CD14-positive monocyte (primary cell): ENCODE measurements around the gene ARFGEF3. TPM values are rescaled to one million over a fixed set of nuclear protein-coding genes. Genes with fewer than 3 reads are reported as not detected.

Experiments used
- DNase-seq, 3 donors: peaks; one replicate each; pipeline ENCODE4 v3.0.0-alpha.2; 2011 to 2022
- H2AFZ ChIP-seq: 2 replicates; pipeline ENCODE4 v1.6.0; 2012; ENCODE audit warnings: mild to moderate bottlenecking, low read depth, low read length, inconsistent platforms; ENCODE audit not compliant: insufficient read depth, poor library complexity, severe bottlenecking
- H3K27ac ChIP-seq, 2 donors: 1 replicate in 1 of 2; 2 replicates in 1 of 2; pipeline ENCODE4 v1.5.1; 2012 to 2013; ENCODE audit warnings: low read length in 2 of 2, control low read depth in 1 of 2, inconsistent platforms in 1 of 2, low read depth in 1 of 2, mild to moderate bottlenecking in 1 of 2
- H3K27me3 ChIP-seq, 2 donors: one replicate each; pipeline versions ENCODE4 v1.6.0 to v1.6.1; 2011 to 2013; ENCODE audit warnings: low read length in 2 of 2; ENCODE audit not compliant: control insufficient read depth in 2 of 2, insufficient read depth in 2 of 2
- H3K36me3 ChIP-seq, 2 donors: replicated peaks in 1 of 2; 1 replicate in 1 of 2; 2 replicates in 1 of 2; pipeline versions ENCODE4 v1.5.1 to v1.6.1; 2012 to 2013; ENCODE audit warnings: low read length in 2 of 2, control low read depth in 1 of 2, inconsistent platforms in 1 of 2, mild to moderate bottlenecking in 1 of 2; ENCODE audit not compliant: insufficient read depth in 2 of 2, control insufficient read depth in 1 of 2
- H3K4me1 ChIP-seq, 2 donors: 1 replicate in 1 of 2; 2 replicates in 1 of 2; pipeline versions ENCODE4 v1.5.1 to v1.6.1; 2012 to 2013; ENCODE audit warnings: low read length in 2 of 2, control low read depth in 1 of 2, inconsistent platforms in 1 of 2, mild to moderate bottlenecking in 1 of 2, moderate library complexity in 1 of 2; ENCODE audit not compliant: insufficient read depth in 2 of 2, control insufficient read depth in 1 of 2
- H3K4me2 ChIP-seq: replicated peaks from 2 replicates; pipeline ENCODE3; 2012; ENCODE audit warnings: low read length, moderate library complexity, mild to moderate bottlenecking; ENCODE audit not compliant: poor library complexity, severe bottlenecking; ENCODE audit errors: extremely low read depth
- H3K4me3 ChIP-seq, 3 experiments: fragments of 200-600 bp in 1 of 3; sonication (generic) in 1 of 3; replicated peaks in 1 of 3; 1 replicate in 2 of 3; 2 replicates in 1 of 3; pipeline ENCODE4 v1.5.1; 2011 to 2013; ENCODE audit warnings: low read length in 3 of 3, mild to moderate bottlenecking in 3 of 3, control low read depth in 2 of 3, low read depth in 2 of 3, inconsistent platforms in 1 of 3, moderate library complexity in 1 of 3
- H3K79me2 ChIP-seq: 2 replicates; pipeline ENCODE4 v1.6.0; 2012; ENCODE audit warnings: mild to moderate bottlenecking, control low read depth, inconsistent platforms, low read length, moderate library complexity; ENCODE audit not compliant: insufficient read depth
- H3K9ac ChIP-seq: 2 replicates; pipeline ENCODE4 v1.6.0; 2017; ENCODE audit warnings: low read length, mild to moderate bottlenecking; ENCODE audit not compliant: insufficient read depth, poor library complexity, severe bottlenecking
- H3K9me3 ChIP-seq, 2 donors: replicated peaks in 1 of 2; 1 replicate in 1 of 2; 2 replicates in 1 of 2; pipeline versions ENCODE4 v1.5.1 to v1.6.1; 2012 to 2013; ENCODE audit warnings: low read length in 2 of 2, control low read depth in 1 of 2; ENCODE audit not compliant: control insufficient read depth in 1 of 2, insufficient read depth in 1 of 2
- H4K20me1 ChIP-seq: 2 replicates; pipeline ENCODE4 v1.6.0; 2012; ENCODE audit warnings: mild to moderate bottlenecking, low read length, control low read depth, moderate library complexity; ENCODE audit not compliant: insufficient read depth
- H3K27ac Mint-ChIP-seq, 7 donors: one replicate each; pipeline ENCODE4 v1.8.0; 2020; ENCODE audit warnings: mild to moderate bottlenecking in 7 of 7, mixed read lengths in 7 of 7, moderate library complexity in 6 of 7, inconsistent platforms in 2 of 7
- H3K27me3 Mint-ChIP-seq, 3 donors: one replicate each; pipeline ENCODE4 v1.8.0; 2021 to 2022; ENCODE audit warnings: low read depth in 3 of 3, mild to moderate bottlenecking in 3 of 3, mixed read lengths in 3 of 3, moderate library complexity in 3 of 3, inconsistent platforms in 1 of 3
- H3K36me3 Mint-ChIP-seq, 2 donors: one replicate each; pipeline ENCODE4 v1.8.0; 2020; ENCODE audit warnings: mixed read lengths in 2 of 2, inconsistent platforms in 1 of 2, mild to moderate bottlenecking in 1 of 2
- H3K4me1 Mint-ChIP-seq: one replicate; pipeline ENCODE4 v1.8.0; 2020; ENCODE audit warnings: mild to moderate bottlenecking, mixed read lengths
- H3K4me3 Mint-ChIP-seq, 2 donors: one replicate each; pipeline ENCODE4 v1.8.0; 2020; ENCODE audit warnings: mild to moderate bottlenecking in 2 of 2, mixed read lengths in 2 of 2, moderate library complexity in 1 of 2
- H3K9me3 Mint-ChIP-seq, 7 donors: one replicate each; pipeline ENCODE4 v1.8.0; 2020 to 2022; ENCODE audit warnings: mixed read lengths in 7 of 7, mild to moderate bottlenecking in 6 of 7, moderate library complexity in 6 of 7, inconsistent platforms in 2 of 7
- WGBS: methylation state at CpG from one replicate; pipeline ENCODE4 v1.1.5; 2013; ENCODE audit warnings: missing lambda C conversion rate; ENCODE audit not compliant: insufficient coverage; 5-methylcytosine and 5-hydroxymethylcytosine counted together
- intact Hi-C, 2 donors: fragments of 100-400 bp; cut with micrococcal nuclease; formaldehyde crosslinking; loops; one replicate each; pipeline versions ENCODE4 v1.15.0 to v1.15.1; 2023
- polyA plus RNA-seq, 3 donors: library from polyadenylated mRNA; depleted of rRNA in 1 of 3; unstranded in 2 of 3; stranded (reverse) in 1 of 3; fragments of 300-500 nt in 2 of 3; fragments of >200 nt in 1 of 3; fragmentation: Illumina TruSeq in 2 of 3; gene quantifications; 1 replicate in 2 of 3; 2 replicates in 1 of 3; pipeline ENCODE4 v1.2.3, GENCODE V29; 2012 to 2021
- TF ChIP-seq, protein P1 (sequence below): fragments of 200-600 bp; IDR thresholded peaks from one replicate; pipeline ENCODE4 v1.8.0; 2022; ENCODE audit warnings: antibody characterized with exemption, mild to moderate bottlenecking

Gene ARFGEF3
- polyA plus RNA-seq, 3 donors, result not detected

DNA sequence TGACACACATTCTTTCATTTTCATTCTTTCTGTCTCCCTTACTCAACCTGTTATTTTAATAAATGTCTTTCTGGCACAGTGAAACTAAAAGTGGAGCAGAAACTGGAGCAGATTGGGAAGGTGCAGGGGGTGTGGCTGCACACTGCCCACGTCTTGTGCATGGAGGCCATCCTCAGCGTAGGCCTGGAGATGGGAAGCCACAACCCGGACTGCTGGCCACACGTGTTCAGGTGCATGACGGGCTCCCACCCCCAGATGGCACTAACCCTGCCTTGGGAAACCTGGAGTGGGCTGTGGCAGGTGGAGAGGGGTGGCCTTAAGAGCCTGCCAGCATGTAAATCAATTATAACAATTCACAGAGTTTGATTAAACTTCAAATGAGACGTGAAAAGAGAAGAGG, 128.0 kb downstream of the ARFGEF3 start:
- intact Hi-C loops, result loop anchor here in 1 of 2 donors (5.0 kb wide), 1 partner anchor 172 kb away; no protein-coding TSS in a partner anchor
- Mint-ChIP-seq H3K27me3 (peaks cover 0 to 6% (median 3%) of the 10 kb centered on the region in 3 donors), H3K9me3 (no peaks in the 10 kb centered on the region)

DNA sequence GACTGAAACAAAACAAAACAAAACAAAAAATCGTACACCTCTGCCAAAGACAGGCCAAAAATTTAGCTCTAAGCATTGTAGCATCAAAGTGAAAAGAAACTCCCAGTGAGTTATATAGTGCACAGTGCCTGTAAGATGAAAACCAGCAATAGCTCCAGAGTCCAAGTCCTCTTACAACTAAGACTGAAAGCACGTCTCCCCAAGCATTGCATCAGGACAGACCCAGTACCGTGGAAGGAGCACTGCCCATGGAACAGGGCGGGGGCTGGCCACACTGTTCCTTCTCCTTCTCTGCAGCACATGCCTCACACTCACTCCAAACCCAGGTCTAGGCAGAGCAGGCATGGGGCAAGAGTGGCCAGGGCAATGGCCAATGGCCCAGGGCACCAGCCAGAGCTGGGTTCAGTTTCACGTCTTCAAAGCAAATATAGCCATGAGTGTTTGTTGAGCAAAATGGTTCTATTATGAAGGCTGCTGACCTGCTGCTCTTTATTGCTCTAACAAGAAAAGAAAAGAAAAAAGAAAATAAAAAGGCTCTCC, 128.8 kb downstream of the ARFGEF3 start:
- Histone ChIP-seq H3K27me3 (no peaks in the 10 kb centered on the region), H3K9ac (no peak overlapping the region), H4K20me1 (no peaks in the 10 kb centered on the region), H3K79me2 (no peaks in the 10 kb centered on the region), H3K4me1 (no peaks in the 10 kb centered on the region), H3K9me3 (no peaks in the 10 kb centered on the region), H3K36me3 (no peaks in the 10 kb centered on the region), H2AFZ (peak overlapping the region; percentile 41), H3K27ac (no peak overlapping the region), H3K4me3 (no peak overlapping the region), H3K4me2 (no peak overlapping the region)
- Mint-ChIP-seq H3K4me3 (no peak overlapping the region), H3K4me1 (no peaks in the 10 kb centered on the region), H3K36me3 (no peaks in the 10 kb centered on the region), H3K27me3 (peaks cover 0 to 6% (median 3%) of the 10 kb centered on the region in 3 donors), H3K27ac (no peak overlapping the region), H3K9me3 (no peaks in the 10 kb centered on the region)
- WGBS, result 92% methylated on average over 2 of the region's 5 CpGs
- no peak for DNase-seq
- TF ChIP-seq, protein P1, sequence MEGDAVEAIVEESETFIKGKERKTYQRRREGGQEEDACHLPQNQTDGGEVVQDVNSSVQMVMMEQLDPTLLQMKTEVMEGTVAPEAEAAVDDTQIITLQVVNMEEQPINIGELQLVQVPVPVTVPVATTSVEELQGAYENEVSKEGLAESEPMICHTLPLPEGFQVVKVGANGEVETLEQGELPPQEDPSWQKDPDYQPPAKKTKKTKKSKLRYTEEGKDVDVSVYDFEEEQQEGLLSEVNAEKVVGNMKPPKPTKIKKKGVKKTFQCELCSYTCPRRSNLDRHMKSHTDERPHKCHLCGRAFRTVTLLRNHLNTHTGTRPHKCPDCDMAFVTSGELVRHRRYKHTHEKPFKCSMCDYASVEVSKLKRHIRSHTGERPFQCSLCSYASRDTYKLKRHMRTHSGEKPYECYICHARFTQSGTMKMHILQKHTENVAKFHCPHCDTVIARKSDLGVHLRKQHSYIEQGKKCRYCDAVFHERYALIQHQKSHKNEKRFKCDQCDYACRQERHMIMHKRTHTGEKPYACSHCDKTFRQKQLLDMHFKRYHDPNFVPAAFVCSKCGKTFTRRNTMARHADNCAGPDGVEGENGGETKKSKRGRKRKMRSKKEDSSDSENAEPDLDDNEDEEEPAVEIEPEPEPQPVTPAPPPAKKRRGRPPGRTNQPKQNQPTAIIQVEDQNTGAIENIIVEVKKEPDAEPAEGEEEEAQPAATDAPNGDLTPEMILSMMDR, result no peak
- intact Hi-C loops, result no loop called here

More for the DNA sequence above, 128.0 kb downstream of the ARFGEF3 start:
- Mint-ChIP-seq H3K36me3 (no peaks in the 10 kb centered on the region), H3K4me1 (no peaks in the 10 kb centered on the region), H3K27ac (no peak overlapping the region), H3K4me3 (no peak overlapping the region)
- Histone ChIP-seq H3K4me2 (no peak overlapping the region), H3K27me3 (no peaks in the 10 kb centered on the region), H3K4me1 (no peaks in the 10 kb centered on the region), H3K9ac (no peak overlapping the region), H3K79me2 (no peaks in the 10 kb centered on the region), H4K20me1 (no peaks in the 10 kb centered on the region), H3K36me3 (no peaks in the 10 kb centered on the region), H3K9me3 (no peaks in the 10 kb centered on the region), H2AFZ (no peak overlapping the region), H3K4me3 (no peak overlapping the region), H3K27ac (no peak overlapping the region)
- TF ChIP-seq, protein P1, result no peak
- WGBS, result 43% methylated on average over 1 of the region's 6 CpGs
- no peak for DNase-seq
